WERI-Rb-1 (cell line): Measurements from ENCODE around the gene MEI4.

ENCODE experiments used
- DNase-seq: peaks from one replicate; pipeline ENCODE4 v3.0.0-alpha.2; 2020
- H3K27ac ChIP-seq: fragments of 250-450 bp; sonication (Bioruptor Pico); 2 replicates; pipeline ENCODE4 v1.5.1; 2020; ENCODE audit warnings: mild to moderate bottlenecking, moderate library complexity
- H3K27me3 ChIP-seq: fragments of 250-450 bp; sonication (Bioruptor Pico); 2 replicates; pipeline ENCODE4 v1.5.1; 2021; ENCODE audit warnings: mild to moderate bottlenecking, low read depth, moderate library complexity; ENCODE audit not compliant: insufficient read depth, severe bottlenecking
- H3K36me3 ChIP-seq: fragments of 250-450 bp; sonication (Bioruptor Pico); 2 replicates; pipeline ENCODE4 v1.5.1; 2020; ENCODE audit warnings: mild to moderate bottlenecking, moderate library complexity
- H3K4me3 ChIP-seq: 2 replicates; pipeline ENCODE4 v1.5.1; 2011; ENCODE audit warnings: low read depth, mild to moderate bottlenecking, control low read depth, low read length
- H3K9me3 ChIP-seq: fragments of 250-450 bp; sonication (Bioruptor Pico); 2 replicates; pipeline ENCODE4 v1.5.1; 2021; ENCODE audit warnings: mild to moderate bottlenecking, moderate library complexity; ENCODE audit not compliant: severe bottlenecking
- TF ChIP-seq, protein P1 (sequence below): IDR thresholded peaks from 2 replicates; pipeline ENCODE4 v1.5.1; 2011; ENCODE audit warnings: low read depth, mild to moderate bottlenecking, control low read depth, inconsistent platforms, low read length

Gene MEI4, protein sequence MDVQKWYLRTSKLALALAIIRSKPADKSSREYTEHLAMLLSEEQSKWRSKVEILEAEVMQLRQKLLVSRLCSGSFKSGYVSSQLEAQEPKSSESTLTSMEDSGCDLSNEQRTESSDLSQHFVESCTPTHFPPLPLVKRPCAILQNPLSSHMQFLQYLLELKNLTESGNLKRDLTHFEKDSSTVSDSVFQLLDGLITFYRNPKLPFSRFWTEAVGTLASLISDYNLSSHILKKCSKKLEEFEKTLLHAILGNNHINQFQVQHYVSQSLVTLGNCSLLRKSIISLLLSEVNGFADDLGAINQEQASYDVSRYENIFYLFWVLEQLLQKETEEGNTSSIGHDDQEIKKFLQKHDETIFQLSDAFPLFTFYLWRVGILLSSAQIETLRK

DNA sequence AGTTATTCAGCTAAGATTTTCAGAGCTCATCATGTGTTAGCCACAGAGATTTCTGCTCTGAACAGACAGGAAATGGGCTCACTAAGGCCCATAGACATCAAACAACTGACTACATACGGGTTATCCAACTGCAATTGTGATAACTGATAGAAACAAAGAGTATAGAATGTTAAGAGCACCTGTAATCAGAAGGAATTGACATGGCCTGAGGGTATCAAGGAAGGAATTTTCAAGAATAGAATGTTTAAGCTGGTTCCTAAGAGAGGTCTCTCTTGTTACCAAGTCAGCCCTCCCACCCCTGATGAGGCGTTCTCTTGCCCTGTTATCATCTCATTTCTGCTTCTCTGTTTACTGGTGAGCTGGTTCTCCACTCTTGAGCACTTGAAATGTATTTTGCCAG is at the start of gene MEI4:
MEI4 (plus strand) TSS at position 301 of the 400 bp plus-strand sequence. CDS start 37,633 bp downstream, outside the sequence.
- no peak within 1 kb of the TSS for H3K4me3 ChIP-seq
- no peaks in the 10 kb centered on the region for H3K9me3 ChIP-seq
- no peaks in the 10 kb centered on the region for H3K27me3 ChIP-seq
- DNase-seq: no peak
- H3K27ac ChIP-seq: no peak within 1 kb of the TSS
- TF ChIP-seq, protein P1, sequence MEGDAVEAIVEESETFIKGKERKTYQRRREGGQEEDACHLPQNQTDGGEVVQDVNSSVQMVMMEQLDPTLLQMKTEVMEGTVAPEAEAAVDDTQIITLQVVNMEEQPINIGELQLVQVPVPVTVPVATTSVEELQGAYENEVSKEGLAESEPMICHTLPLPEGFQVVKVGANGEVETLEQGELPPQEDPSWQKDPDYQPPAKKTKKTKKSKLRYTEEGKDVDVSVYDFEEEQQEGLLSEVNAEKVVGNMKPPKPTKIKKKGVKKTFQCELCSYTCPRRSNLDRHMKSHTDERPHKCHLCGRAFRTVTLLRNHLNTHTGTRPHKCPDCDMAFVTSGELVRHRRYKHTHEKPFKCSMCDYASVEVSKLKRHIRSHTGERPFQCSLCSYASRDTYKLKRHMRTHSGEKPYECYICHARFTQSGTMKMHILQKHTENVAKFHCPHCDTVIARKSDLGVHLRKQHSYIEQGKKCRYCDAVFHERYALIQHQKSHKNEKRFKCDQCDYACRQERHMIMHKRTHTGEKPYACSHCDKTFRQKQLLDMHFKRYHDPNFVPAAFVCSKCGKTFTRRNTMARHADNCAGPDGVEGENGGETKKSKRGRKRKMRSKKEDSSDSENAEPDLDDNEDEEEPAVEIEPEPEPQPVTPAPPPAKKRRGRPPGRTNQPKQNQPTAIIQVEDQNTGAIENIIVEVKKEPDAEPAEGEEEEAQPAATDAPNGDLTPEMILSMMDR: no peak
- no peaks in the 10 kb centered on the region for H3K36me3 ChIP-seq

DNA sequence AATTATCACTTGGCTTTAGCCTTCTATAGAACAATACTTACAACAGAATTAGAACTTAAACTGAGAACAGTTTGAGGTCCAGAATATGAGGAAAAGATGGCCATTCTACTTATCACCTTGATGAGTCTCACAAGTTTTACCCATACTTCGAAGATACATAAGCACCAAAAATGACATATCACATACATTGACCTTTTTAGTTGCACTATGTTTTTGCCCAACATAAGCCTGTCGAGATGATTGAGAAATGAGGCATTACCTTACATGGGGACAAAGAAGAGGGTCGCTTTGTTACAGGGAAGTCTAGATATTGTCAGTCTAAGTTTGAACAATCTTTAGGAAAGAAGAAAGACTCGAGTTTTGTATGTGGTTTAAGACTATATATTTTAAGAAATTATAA is 48.4 kb upstream of the MEI4 start:
- TF ChIP-seq, protein P1: no peak
- no peak for DNase-seq
- H3K9me3 ChIP-seq: no peaks in the 10 kb centered on the region
- H3K27ac ChIP-seq: no peak overlapping the region
- H3K27me3 ChIP-seq: no peaks in the 10 kb centered on the region
- H3K36me3 ChIP-seq: no peaks in the 10 kb centered on the region
- H3K4me3 ChIP-seq: no peak overlapping the region

DNA sequence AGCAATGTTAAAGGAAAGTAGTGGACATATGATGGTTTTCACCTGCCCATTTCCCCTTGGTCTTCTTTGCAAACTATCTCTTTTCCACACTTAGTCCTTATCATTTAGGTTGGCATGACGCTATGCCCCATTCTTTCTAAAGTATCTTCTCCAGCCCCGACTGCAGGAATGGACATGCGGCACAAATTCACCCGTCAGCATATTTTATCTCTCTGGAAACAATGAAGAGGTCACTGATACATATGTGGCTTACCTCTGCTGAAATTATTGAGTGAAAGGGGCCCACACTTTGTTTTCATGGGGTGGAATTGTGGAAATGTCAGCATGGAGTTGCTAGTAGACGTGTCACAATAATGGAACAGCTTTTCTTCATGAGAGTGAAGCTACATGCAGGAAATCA is 45.8 kb upstream of the MEI4 start:
- H3K4me3 ChIP-seq: no peak overlapping the region
- H3K36me3 ChIP-seq: no peaks in the 10 kb centered on the region
- DNase-seq: no peak
- no peaks in the 10 kb centered on the region for H3K27me3 ChIP-seq
- no peaks in the 10 kb centered on the region for H3K9me3 ChIP-seq
- no peak overlapping the region for H3K27ac ChIP-seq
- TF ChIP-seq, protein P1: no peak

DNA sequence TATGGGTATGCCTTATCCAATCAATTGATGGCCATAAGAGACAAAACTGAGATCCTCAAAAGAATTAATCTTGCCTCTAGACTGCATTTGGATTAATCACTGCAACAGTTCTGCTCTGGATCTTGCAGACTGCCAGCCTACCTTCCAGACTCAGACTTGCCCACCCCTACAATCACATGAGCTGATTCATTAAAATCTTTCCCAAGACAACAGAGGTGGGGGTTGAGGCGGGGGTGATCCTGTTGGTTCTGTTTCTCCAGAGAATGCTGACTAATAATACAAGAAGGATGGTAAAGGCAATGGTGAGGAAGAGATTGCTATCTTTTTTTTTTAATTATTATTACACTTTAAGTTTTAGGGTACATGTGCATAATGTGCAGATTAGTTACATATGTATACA is 43.7 kb upstream of the MEI4 start:
- TF ChIP-seq, protein P1: no peak
- no peaks in the 10 kb centered on the region for H3K9me3 ChIP-seq
- DNase-seq: no peak
- H3K27ac ChIP-seq: no peak overlapping the region
- H3K4me3 ChIP-seq: no peak overlapping the region
- H3K27me3 ChIP-seq: no peaks in the 10 kb centered on the region
- H3K36me3 ChIP-seq: no peaks in the 10 kb centered on the region

DNA sequence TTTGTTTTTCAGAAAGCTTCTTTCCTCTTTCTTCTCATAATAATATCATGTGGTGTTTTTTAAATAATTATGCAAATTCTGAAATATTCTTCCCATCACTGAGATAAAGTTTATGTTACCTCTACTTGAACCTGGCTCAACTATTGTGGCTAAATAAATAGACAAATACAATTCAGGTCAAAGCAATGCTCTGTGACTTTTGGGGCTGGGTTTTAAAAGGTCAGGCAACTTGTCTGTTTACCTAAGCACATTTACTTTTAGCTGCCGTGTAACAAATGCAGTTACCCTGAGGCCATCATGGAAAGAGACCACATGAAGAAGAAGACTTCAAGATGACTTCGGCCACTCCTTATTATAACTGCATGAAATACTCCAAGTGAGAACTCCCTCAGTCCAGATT is 33.7 kb upstream of the MEI4 start:
- no peaks in the 10 kb centered on the region for H3K36me3 ChIP-seq
- H3K27me3 ChIP-seq: no peaks in the 10 kb centered on the region
- H3K9me3 ChIP-seq: no peaks in the 10 kb centered on the region
- TF ChIP-seq, protein P1: no peak
- no peak overlapping the region for H3K4me3 ChIP-seq
- H3K27ac ChIP-seq: no peak overlapping the region
- no peak for DNase-seq

DNA sequence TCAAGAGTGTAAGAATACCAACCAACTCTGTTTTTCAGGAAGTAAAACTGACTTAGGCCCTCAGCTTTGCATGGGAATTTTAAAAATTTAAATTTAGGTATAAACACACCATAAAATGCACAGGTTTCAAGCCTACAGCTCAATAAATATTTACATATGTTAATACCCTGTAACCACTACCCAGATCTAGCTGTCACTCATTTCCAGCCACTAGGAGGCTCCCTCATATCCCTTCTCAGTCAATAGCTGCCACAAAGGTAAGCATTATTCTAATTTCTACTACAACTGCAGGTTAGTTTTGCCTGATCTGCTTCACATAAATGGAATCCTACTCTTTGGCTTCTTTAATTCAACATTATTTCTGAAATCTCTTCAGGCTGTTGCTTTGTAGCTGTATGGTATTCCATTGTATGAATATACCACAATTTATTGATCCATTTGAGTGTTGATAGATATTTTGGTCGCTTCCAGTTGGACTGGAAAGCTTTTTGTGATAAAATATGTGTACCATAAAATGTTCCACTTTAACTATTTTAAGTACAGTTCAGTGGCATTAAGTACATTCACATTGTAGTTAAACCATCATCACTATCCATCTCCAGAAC is 32.5 kb upstream of the MEI4 start:
- no peaks in the 10 kb centered on the region for H3K36me3 ChIP-seq
- no peaks in the 10 kb centered on the region for H3K9me3 ChIP-seq
- DNase-seq: peak; percentile 47
- no peak overlapping the region for H3K27ac ChIP-seq
- no peaks in the 10 kb centered on the region for H3K27me3 ChIP-seq
- TF ChIP-seq, protein P1: peak; percentile 61
- H3K4me3 ChIP-seq: no peak overlapping the region
